Keratinocyte (primary cell): ENCODE measurements around the gene TUBGCP4. TPM values are rescaled to one million over a fixed set of nuclear protein-coding genes. Genes with fewer than 3 reads are reported as not detected.

Experiments
- DNase-seq: peaks from one replicate; pipeline ENCODE4 v3.0.0-alpha.2; 2011; ENCODE audit warnings: low read depth, missing footprints, low spot score
- FAIRE-seq: peaks from 2 replicates; lab custom pipeline; 2011; peaks lifted over from hg19 to GRCh38; lab: Jason Lieb, UNC
- H2AFZ ChIP-seq: 2 replicates; pipeline ENCODE4 v1.6.0; 2012; ENCODE audit warnings: low read length, control low read depth, inconsistent platforms; ENCODE audit not compliant: control insufficient read depth
- H3K27ac ChIP-seq: 2 replicates; pipeline ENCODE4 v1.5.1; 2011; ENCODE audit warnings: low read length; ENCODE audit not compliant: control insufficient read depth, insufficient read depth
- H3K27me3 ChIP-seq: 3 replicates; pipeline ENCODE4 v1.6.0; 2011; ENCODE audit warnings: low read length; ENCODE audit not compliant: control insufficient read depth, insufficient read depth; ENCODE audit errors: extremely low read depth
- H3K36me3 ChIP-seq, 2 experiments: 2 replicates in 1 of 2; 3 replicates in 1 of 2; pipeline ENCODE4 v1.5.1; 2011; ENCODE audit warnings: low read length in 2 of 2, mild to moderate bottlenecking in 1 of 2; ENCODE audit not compliant: control insufficient read depth in 2 of 2, insufficient read depth in 2 of 2; ENCODE audit errors: extremely low read depth in 1 of 2
- H3K4me1 ChIP-seq: 3 replicates; pipeline ENCODE4 v1.5.1; 2011; ENCODE audit warnings: low read length; ENCODE audit not compliant: control insufficient read depth, insufficient read depth; ENCODE audit errors: extremely low read depth
- H3K4me2 ChIP-seq: 3 replicates; pipeline ENCODE4 v1.6.0; 2011; ENCODE audit warnings: low read depth, low read length; ENCODE audit not compliant: control insufficient read depth, insufficient read depth; ENCODE audit errors: extremely low read depth
- H3K4me3 ChIP-seq, 3 experiments: fragments of 200-600 bp in 1 of 3; sonication (generic) in 1 of 3; 2 replicates in 2 of 3; 3 replicates in 1 of 3; pipeline ENCODE4 v1.5.1; 2011 to 2016; ENCODE audit warnings: low read length in 3 of 3, mild to moderate bottlenecking in 3 of 3, control low read depth in 2 of 3, inconsistent platforms in 1 of 3, low read depth in 1 of 3, mixed read lengths in 1 of 3, mixed run types in 1 of 3, moderate library complexity in 1 of 3; ENCODE audit not compliant: control insufficient read depth in 2 of 3, insufficient read depth in 2 of 3; ENCODE audit errors: extremely low read depth in 1 of 3
- H3K79me2 ChIP-seq: 2 replicates; pipeline ENCODE4 v1.6.0; 2012; ENCODE audit warnings: low read length; ENCODE audit not compliant: control insufficient read depth, insufficient read depth
- H3K9ac ChIP-seq: 3 replicates; pipeline ENCODE4 v1.6.0; 2011; ENCODE audit warnings: low read length; ENCODE audit not compliant: control insufficient read depth, insufficient read depth; ENCODE audit errors: extremely low read depth
- H3K9me1 ChIP-seq: 3 replicates; pipeline ENCODE4 v1.6.0; 2011; ENCODE audit warnings: low read length; ENCODE audit not compliant: control insufficient read depth, insufficient read depth; ENCODE audit errors: extremely low read depth
- H3K9me3 ChIP-seq: 2 replicates; pipeline ENCODE4 v1.5.1; 2012; ENCODE audit warnings: low read depth, low read length; ENCODE audit not compliant: control insufficient read depth
- H4K20me1 ChIP-seq: 3 replicates; pipeline ENCODE4 v1.6.0; 2011; ENCODE audit warnings: low read length; ENCODE audit not compliant: control insufficient read depth, insufficient read depth; ENCODE audit errors: extremely low read depth
- EZH2 ChIP-seq: IDR thresholded peaks from one replicate; pipeline ENCODE4 v1.6.1; 2012; ENCODE audit warnings: inconsistent platforms, mild to moderate bottlenecking, low read length, moderate library complexity
- dilution Hi-C: fragments of 300-500 bp; cut with MboI; formaldehyde crosslinking; loops from one replicate; pipeline ENCODE4 v1.7.0; 2020; ENCODE audit warnings: low sequenced_read_pairs; ENCODE audit not compliant: extremely low pct_ligation_motif_present
- polyA plus RNA-seq, 5 experiments: library from polyadenylated mRNA; depleted of rRNA in 3 of 5; stranded (reverse) in 3 of 5; stranded (forward) in 1 of 5; unstranded in 1 of 5; fragments of >200 nt; gene quantifications; 1 replicate in 1 of 5; 2 replicates in 3 of 5; 3 replicates in 1 of 5; pipeline versions ENCODE4 v1.2.1 to v1.2.3, GENCODE V29; 2011 to 2012; ENCODE audit warnings: missing spikeins in 2 of 5, low read depth in 1 of 5, low replicate concordance in 1 of 5
- TF ChIP-seq, protein P1 (sequence below), 3 experiments: IDR thresholded peaks in 1 of 3; conservative IDR thresholded peaks in 1 of 3; optimal IDR thresholded peaks in 1 of 3; 2 replicates in 2 of 3; 3 replicates in 1 of 3; pipeline versions ENCODE3 to v1.5.1; 2011; ENCODE audit warnings: low read length in 3 of 3, mild to moderate bottlenecking in 3 of 3, moderate library complexity in 2 of 3, control low read depth in 1 of 3, inconsistent platforms in 1 of 3; ENCODE audit not compliant: insufficient read depth in 2 of 3; ENCODE audit errors: extremely low read depth in 1 of 3

The TUBGCP4 gene
- polyA plus RNA-seq, 1 donor (not counting 4 experiments of a cell fraction or from before 2014, with no cell fraction given), result 16.1 TPM

DNA sequence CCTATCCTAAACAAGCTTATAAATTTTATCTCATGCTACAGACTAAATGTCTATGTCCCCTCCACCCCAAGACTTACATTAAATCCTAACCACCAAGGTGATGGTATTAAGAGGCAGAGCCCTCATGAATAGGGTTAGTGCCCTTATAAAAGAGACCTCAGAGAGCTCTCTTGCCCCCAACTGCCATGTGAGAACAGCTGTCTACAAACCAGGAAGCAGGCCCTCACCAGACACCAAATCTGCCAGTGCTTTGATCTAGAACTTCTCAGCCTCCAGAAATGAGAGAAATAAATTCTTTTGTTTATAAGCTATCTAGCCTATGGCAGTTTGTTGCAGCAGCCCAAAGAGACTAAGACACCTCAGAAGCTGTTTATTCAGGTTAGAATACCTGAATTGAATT is 63.5 kb downstream of the TUBGCP4 start:
- peaks cover 9 to 14% of the 10 kb centered on the region in 2 experiments for H3K36me3 ChIP-seq

DNA sequence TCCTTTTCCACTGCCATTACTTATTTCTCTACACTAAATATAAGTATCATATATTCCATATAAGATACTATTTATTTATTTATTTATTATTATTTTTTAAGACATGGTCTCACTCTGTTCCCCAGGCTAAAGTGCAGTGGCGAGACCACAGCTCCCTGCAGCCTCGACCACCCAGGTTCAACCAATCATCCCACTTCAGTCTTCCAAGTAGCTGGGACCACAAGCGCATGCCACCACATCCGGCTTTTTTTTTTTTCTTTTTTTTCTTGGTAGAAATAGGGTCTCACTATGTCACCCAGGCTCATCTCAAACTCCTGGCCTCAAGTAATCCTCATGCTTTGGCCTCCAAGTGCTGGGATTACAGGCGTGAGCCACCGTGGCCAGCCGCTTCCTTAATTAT is 65.5 kb downstream of the TUBGCP4 start:
- FAIRE-seq (no peak), DNase-seq (no peak)
- Histone ChIP-seq H3K79me2 (no peaks in the 10 kb centered on the region), H3K36me3 (peaks cover 9 to 10% of the 10 kb centered on the region in 2 experiments), H3K9me3 (no peaks in the 10 kb centered on the region), H3K9ac (no peak overlapping the region), H3K9me1 (no peaks in the 10 kb centered on the region), H4K20me1 (no peaks in the 10 kb centered on the region), H3K27me3 (no peaks in the 10 kb centered on the region), H3K27ac (no peak overlapping the region), H3K4me1 (peaks cover 9% of the 10 kb centered on the region), H3K4me3 (no peak overlapping the region), H3K4me2 (no peak overlapping the region), H2AFZ (no peak overlapping the region)
- dilution Hi-C loops, result no loop called here
- TF ChIP-seq, protein P1, sequence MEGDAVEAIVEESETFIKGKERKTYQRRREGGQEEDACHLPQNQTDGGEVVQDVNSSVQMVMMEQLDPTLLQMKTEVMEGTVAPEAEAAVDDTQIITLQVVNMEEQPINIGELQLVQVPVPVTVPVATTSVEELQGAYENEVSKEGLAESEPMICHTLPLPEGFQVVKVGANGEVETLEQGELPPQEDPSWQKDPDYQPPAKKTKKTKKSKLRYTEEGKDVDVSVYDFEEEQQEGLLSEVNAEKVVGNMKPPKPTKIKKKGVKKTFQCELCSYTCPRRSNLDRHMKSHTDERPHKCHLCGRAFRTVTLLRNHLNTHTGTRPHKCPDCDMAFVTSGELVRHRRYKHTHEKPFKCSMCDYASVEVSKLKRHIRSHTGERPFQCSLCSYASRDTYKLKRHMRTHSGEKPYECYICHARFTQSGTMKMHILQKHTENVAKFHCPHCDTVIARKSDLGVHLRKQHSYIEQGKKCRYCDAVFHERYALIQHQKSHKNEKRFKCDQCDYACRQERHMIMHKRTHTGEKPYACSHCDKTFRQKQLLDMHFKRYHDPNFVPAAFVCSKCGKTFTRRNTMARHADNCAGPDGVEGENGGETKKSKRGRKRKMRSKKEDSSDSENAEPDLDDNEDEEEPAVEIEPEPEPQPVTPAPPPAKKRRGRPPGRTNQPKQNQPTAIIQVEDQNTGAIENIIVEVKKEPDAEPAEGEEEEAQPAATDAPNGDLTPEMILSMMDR (optimal IDR thresholded peaks at IDR 0.05 in 1 of 3, IDR thresholded peaks at IDR 0.05 in 1 of 3, conservative IDR thresholded peaks at IDR 0.05 in 1 of 3; ENCODE audit: extremely low read depth in 1 of 3, insufficient read depth in 2 of 3, low read length in 3 of 3), result no peak
- TF ChIP-seq EZH2, result no peak

More for the DNA sequence above, 63.5 kb downstream of the TUBGCP4 start:
- no peak overlapping the region for H3K27ac ChIP-seq
- H3K9me3 ChIP-seq, result no peaks in the 10 kb centered on the region
- no peaks in the 10 kb centered on the region for H3K27me3 ChIP-seq
- dilution Hi-C loops, result no loop called here
- H3K9ac ChIP-seq, result no peak overlapping the region
- no peak for TF ChIP-seq EZH2
- TF ChIP-seq, protein P1 (optimal IDR thresholded peaks at IDR 0.05 in 1 of 3, IDR thresholded peaks at IDR 0.05 in 1 of 3, conservative IDR thresholded peaks at IDR 0.05 in 1 of 3; ENCODE audit: extremely low read depth in 1 of 3, insufficient read depth in 2 of 3, low read length in 3 of 3), result no peak
- no peaks in the 10 kb centered on the region for H3K9me1 ChIP-seq
- no peaks in the 10 kb centered on the region for H3K79me2 ChIP-seq
- no peak overlapping the region for H3K4me2 ChIP-seq
- no peak overlapping the region for H3K4me3 ChIP-seq
- no peak for FAIRE-seq
- no peak for DNase-seq
- H4K20me1 ChIP-seq, result no peaks in the 10 kb centered on the region
- no peaks in the 10 kb centered on the region for H3K4me1 ChIP-seq
- H2AFZ ChIP-seq, result no peak overlapping the region
